OCI-LY1 (cell line): ENCODE data around the gene NFASC.

ENCODE experiments used
- H2AFZ ChIP-seq: fragments of 200-600 bp; sonication (generic), shearing (Covaris generic); 2 replicates; pipeline ENCODE4 v1.6.0; 2014; ENCODE audit warnings: antibody characterized with exemption, mild to moderate bottlenecking, low read length
- H3F3A ChIP-seq: fragments of 200-600 bp; sonication (generic), shearing (Covaris generic); 2 replicates; pipeline ENCODE4 v1.6.0; 2014; ENCODE audit warnings: mild to moderate bottlenecking, antibody characterized with exemption, low read length, moderate library complexity; ENCODE audit not compliant: insufficient read depth
- H3K27ac ChIP-seq: fragments of 200-600 bp; sonication (generic); 2 replicates; pipeline ENCODE4 v1.5.1; 2014; ENCODE audit warnings: low read length, mixed run types, mild to moderate bottlenecking, low read depth; ENCODE audit not compliant: poor library complexity, severe bottlenecking
- H3K27me3 ChIP-seq: fragments of 200-600 bp; sonication (generic); 2 replicates; pipeline ENCODE4 v1.6.0; 2014; ENCODE audit warnings: antibody characterized with exemption, mild to moderate bottlenecking, low read length, moderate library complexity; ENCODE audit not compliant: insufficient read depth
- H3K36me3 ChIP-seq: fragments of 200-600 bp; sonication (generic); 2 replicates; pipeline ENCODE4 v1.6.1; 2014; ENCODE audit warnings: mild to moderate bottlenecking, antibody characterized with exemption, low read length, moderate library complexity, mixed read lengths; ENCODE audit not compliant: insufficient read depth
- H3K4me1 ChIP-seq: fragments of 200-600 bp; sonication (generic); 2 replicates; pipeline ENCODE4 v1.5.1; 2014; ENCODE audit warnings: mild to moderate bottlenecking, low read length, moderate library complexity; ENCODE audit not compliant: insufficient read depth, severe bottlenecking
- H3K4me2 ChIP-seq: fragments of 200-600 bp; sonication (generic), shearing (Covaris generic); 2 replicates; pipeline ENCODE4 v1.6.1; 2014; ENCODE audit warnings: low read length
- H3K4me3 ChIP-seq: fragments of 200-600 bp; sonication (generic); 2 replicates; pipeline ENCODE4 v1.5.1; 2014; ENCODE audit warnings: low read length, low read depth, mild to moderate bottlenecking, mixed read lengths; ENCODE audit not compliant: poor library complexity, severe bottlenecking
- H3K79me2 ChIP-seq: fragments of 200-600 bp; shearing (Covaris generic); 2 replicates; pipeline ENCODE4 v1.6.1; 2016; ENCODE audit warnings: mixed run types, low read length, mixed read lengths; ENCODE audit not compliant: insufficient read depth
- H3K9ac ChIP-seq: fragments of 200-600 bp; sonication (generic), shearing (Covaris generic); 2 replicates; pipeline ENCODE4 v1.6.1; 2014; ENCODE audit warnings: mild to moderate bottlenecking, low read length, mixed read lengths
- H3K9me2 ChIP-seq: fragments of 200-600 bp; sonication (generic), shearing (Covaris generic); 2 replicates; pipeline ENCODE4 v1.6.1; 2014; ENCODE audit warnings: low read depth, mild to moderate bottlenecking, low read length, mixed read lengths
- H3K9me3 ChIP-seq: fragments of 200-600 bp; shearing (Covaris generic); 2 replicates; pipeline ENCODE4 v1.6.1; 2014; ENCODE audit warnings: low read length, mixed read lengths
- H4K20me1 ChIP-seq: fragments of 200-600 bp; sonication (generic), shearing (Covaris generic); 2 replicates; pipeline ENCODE4 v1.6.0; 2016; ENCODE audit warnings: mild to moderate bottlenecking, low read length; ENCODE audit not compliant: insufficient read depth
- EZH2 ChIP-seq: fragments of 200-600 bp; sonication (generic), shearing (Covaris generic); IDR thresholded peaks from 2 replicates; pipeline ENCODE4 v1.8.0; 2017; ENCODE audit warnings: borderline replicate concordance, mixed run types, mild to moderate bottlenecking, antibody characterized with exemption, low read length, moderate library complexity, mixed read lengths
- TF ChIP-seq, protein P1 (sequence below): fragments of 200-600 bp; sonication (generic), shearing (Covaris generic); IDR thresholded peaks from 2 replicates; pipeline ENCODE4 v1.5.1; 2017; ENCODE audit warnings: mild to moderate bottlenecking, antibody characterized with exemption, low read length, moderate library complexity, mixed read lengths

The NFASC gene

GRCh38 chr1:204830747-204831146 is 39.9 kb upstream of the NFASC start:
- H3K79me2 ChIP-seq: no peaks in the 10 kb centered on the region
- H3K9me3 ChIP-seq: no peaks in the 10 kb centered on the region
- no peak overlapping the region for H3K4me2 ChIP-seq
- H2AFZ ChIP-seq: no peak overlapping the region
- no peaks in the 10 kb centered on the region for H3F3A ChIP-seq
- H3K4me1 ChIP-seq: no peaks in the 10 kb centered on the region
- no peaks in the 10 kb centered on the region for H4K20me1 ChIP-seq
- H3K27ac ChIP-seq: no peak overlapping the region
- TF ChIP-seq EZH2: no peak
- TF ChIP-seq, protein P1, sequence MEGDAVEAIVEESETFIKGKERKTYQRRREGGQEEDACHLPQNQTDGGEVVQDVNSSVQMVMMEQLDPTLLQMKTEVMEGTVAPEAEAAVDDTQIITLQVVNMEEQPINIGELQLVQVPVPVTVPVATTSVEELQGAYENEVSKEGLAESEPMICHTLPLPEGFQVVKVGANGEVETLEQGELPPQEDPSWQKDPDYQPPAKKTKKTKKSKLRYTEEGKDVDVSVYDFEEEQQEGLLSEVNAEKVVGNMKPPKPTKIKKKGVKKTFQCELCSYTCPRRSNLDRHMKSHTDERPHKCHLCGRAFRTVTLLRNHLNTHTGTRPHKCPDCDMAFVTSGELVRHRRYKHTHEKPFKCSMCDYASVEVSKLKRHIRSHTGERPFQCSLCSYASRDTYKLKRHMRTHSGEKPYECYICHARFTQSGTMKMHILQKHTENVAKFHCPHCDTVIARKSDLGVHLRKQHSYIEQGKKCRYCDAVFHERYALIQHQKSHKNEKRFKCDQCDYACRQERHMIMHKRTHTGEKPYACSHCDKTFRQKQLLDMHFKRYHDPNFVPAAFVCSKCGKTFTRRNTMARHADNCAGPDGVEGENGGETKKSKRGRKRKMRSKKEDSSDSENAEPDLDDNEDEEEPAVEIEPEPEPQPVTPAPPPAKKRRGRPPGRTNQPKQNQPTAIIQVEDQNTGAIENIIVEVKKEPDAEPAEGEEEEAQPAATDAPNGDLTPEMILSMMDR: no peak
- H3K36me3 ChIP-seq: no peaks in the 10 kb centered on the region
- H3K27me3 ChIP-seq: no peaks in the 10 kb centered on the region
- H3K9me2 ChIP-seq: no peaks in the 10 kb centered on the region
- no peak overlapping the region for H3K4me3 ChIP-seq
- no peak overlapping the region for H3K9ac ChIP-seq

DNA sequence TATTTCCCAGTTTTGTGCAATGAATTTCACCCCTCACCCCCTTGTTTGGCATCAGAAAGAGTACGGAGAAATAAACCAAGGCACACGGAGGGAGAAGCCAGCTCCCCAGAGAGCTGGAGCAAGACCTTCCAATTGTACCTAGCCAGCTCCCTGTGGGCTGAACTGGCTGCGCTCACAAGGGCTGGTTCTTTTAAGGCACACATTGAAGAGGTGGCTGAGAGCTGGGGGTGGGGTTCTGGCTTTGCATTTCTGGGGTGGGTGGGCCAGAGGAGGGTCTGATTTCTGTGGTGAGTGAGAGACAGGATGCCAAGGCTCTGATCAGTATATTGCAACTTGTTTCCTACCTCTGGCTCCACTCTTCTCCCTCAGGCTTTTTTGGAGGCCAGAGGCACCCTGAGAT is 39.5 kb upstream of the NFASC start:
- Histone ChIP-seq H3K79me2 (no peaks in the 10 kb centered on the region), H3K36me3 (no peaks in the 10 kb centered on the region), H3K9ac (no peak overlapping the region), H3F3A (no peaks in the 10 kb centered on the region), H3K27ac (no peak overlapping the region), H3K9me3 (no peaks in the 10 kb centered on the region), H4K20me1 (no peaks in the 10 kb centered on the region), H3K4me2 (no peak overlapping the region), H3K27me3 (no peaks in the 10 kb centered on the region), H2AFZ (no peak overlapping the region), H3K9me2 (no peaks in the 10 kb centered on the region), H3K4me3 (no peak overlapping the region), H3K4me1 (no peaks in the 10 kb centered on the region)
- TF ChIP-seq, protein P1: no peak
- TF ChIP-seq EZH2: no peak

GRCh38 chr1:204834336-204834735 is 36.3 kb upstream of the NFASC start:
- Histone ChIP-seq H3K9me2 (no peaks in the 10 kb centered on the region), H3F3A (no peaks in the 10 kb centered on the region), H3K9ac (no peak overlapping the region), H2AFZ (no peak overlapping the region), H4K20me1 (no peaks in the 10 kb centered on the region), H3K4me3 (no peak overlapping the region), H3K79me2 (no peaks in the 10 kb centered on the region), H3K4me2 (no peak overlapping the region), H3K36me3 (no peaks in the 10 kb centered on the region), H3K27ac (no peak overlapping the region), H3K4me1 (no peaks in the 10 kb centered on the region), H3K9me3 (no peaks in the 10 kb centered on the region), H3K27me3 (no peaks in the 10 kb centered on the region)
- TF ChIP-seq, protein P1: no peak
- no peak for TF ChIP-seq EZH2
